ENCODE data around the gene STX12.

The STX12 gene

DNA sequence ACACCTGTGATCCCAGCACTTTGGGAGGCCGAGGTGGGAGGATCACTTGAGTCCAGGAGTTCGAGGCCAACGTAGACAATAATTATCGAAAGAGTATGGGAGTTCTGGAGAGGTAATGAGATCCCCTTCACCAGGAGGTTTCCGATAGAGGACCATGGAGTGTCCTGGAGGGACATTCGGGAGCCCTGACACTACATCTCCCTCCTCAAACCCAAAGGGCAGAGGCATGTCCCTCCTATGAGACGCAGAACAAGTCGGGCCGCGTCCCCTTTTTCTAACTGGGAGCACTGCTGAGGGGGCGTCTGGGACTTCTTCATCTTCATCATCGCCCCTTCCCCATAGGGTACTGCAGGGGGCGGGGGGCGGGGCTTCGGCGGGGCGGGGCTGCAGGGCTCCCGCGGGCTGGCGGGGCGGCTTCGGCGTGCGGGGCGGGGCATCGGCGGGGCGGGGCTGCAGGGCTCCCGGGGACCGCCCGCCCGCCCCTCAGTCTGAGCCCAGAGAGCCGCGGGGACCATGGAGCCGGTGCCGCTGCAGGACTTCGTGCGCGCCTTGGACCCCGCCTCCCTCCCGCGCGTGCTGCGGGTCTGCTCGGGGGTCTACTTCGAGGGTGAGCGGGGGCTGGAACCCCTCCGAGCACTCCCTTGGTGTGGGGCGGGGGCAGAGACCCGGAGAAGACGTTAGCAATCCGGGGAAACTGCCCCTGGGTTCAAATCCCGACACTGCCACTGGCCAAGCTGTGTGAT is 99.2 kb downstream of the STX12 start, which contains the start of gene THEMIS2:
THEMIS2 (plus strand) TSS at position 486 of the 743 bp plus-strand sequence; CDS start at position 514, 28 bp downstream.
- FAIRE-seq = no peak

- no peak for FAIRE-seq
Observed at GRCh38 chr1:27872802-27873551, 100.0 kb downstream of the STX12 start.

DNA sequence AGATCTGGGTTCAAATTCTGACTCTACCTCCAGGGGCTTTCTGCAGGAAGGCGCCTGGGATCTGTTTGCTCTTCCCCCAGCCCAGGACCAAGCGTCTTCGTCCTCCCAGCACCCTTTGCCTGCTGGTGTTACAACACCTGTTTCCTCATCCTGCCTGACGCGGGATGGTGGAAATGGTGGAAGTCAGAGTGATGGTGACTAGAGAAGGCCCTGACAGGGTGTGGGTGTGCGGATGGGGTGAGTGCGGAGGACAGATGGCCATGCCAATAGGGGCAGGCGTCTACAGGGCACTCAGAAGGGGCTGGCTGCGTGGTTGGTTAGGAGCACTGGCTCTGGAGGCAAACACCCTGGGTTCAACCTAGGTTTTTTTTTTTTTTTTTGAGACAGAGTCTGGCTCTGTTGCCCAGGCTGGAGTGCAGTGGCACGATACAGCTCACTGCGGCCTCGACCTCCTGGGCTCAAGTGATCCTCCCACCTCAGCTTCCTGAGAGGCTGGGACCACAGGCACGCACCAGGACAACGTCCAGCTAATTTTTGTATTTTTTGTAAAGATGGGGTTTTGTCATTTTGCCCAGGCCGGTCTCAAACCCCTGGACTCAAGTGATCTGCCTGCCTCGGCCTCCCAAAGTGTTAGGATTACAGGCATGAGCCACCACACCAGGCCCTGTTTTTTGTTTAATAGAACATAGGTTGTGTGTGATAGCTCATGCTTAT is 100.8 kb downstream of the STX12 start:
- FAIRE-seq = no peak

Measured in TTC549 (cell line).